PFSK-1 (cell line): ENCODE results near the gene COQ8B.

ENCODE experiments used
- FOXP2 ChIP-seq: optimal IDR thresholded peaks from 2 replicates; pipeline ENCODE3; 2011; ENCODE audit warnings: borderline replicate concordance, control low read depth, inconsistent platforms; ENCODE audit not compliant: insufficient read depth; ENCODE audit errors: extremely low read length, extremely low read depth
- POLR2AphosphoS5 ChIP-seq: IDR thresholded peaks from 2 replicates; pipeline ENCODE4 v1.6.1; 2012; ENCODE audit warnings: low read depth, mild to moderate bottlenecking, control low read depth, low read length, moderate library complexity
- SIN3A ChIP-seq: IDR thresholded peaks from 2 replicates; pipeline ENCODE4 v1.6.1; 2012; ENCODE audit warnings: mild to moderate bottlenecking, low read length, moderate library complexity, borderline replicate concordance; ENCODE audit not compliant: insufficient read depth
- TAF1 ChIP-seq: IDR thresholded peaks from 2 replicates; pipeline ENCODE4 v1.6.1; 2012; ENCODE audit warnings: low read length, control low read depth, borderline replicate concordance; ENCODE audit not compliant: insufficient read depth
- TF ChIP-seq, protein P1 (sequence below), 2 experiments: IDR thresholded peaks; 2 replicates each; pipeline versions ENCODE4 v1.6.1 to v1.8.0; 2011 to 2012; ENCODE audit warnings: low read depth in 2 of 2, low read length in 2 of 2, control low read depth in 1 of 2, inconsistent platforms in 1 of 2, mild to moderate bottlenecking in 1 of 2, moderate library complexity in 1 of 2; ENCODE audit not compliant: insufficient read depth in 1 of 2

COQ8B gene

DNA sequence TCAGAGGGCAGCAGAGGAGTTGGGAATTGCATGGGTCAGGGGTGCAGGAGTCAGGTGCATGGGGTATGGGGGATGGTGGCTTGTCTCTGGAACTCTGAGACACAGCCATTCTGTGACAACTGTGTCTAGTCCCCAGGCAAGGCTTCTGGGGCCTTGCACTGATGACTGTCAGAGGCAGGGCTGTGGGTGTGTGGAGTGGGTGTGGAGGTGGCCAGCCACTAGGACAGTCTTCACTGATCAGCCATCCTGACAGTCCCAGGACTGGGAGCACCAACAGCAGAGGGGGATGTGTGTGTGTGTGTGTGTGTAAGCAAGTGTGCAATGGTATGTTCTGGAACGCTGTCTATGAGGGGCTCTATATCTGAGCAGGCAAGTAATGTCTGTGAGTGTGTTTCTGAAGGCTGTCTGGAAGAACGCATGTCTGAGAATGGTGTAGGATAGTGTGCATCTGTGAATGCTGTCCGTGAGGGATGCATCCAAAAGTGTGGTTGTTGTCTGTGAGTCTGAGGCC, 31.6 kb downstream of the COQ8B start:
- TF ChIP-seq FOXP2 (no peak), SIN3A (no peak), POLR2AphosphoS5 (no peak), TAF1 (no peak)
- TF ChIP-seq, protein P1, sequence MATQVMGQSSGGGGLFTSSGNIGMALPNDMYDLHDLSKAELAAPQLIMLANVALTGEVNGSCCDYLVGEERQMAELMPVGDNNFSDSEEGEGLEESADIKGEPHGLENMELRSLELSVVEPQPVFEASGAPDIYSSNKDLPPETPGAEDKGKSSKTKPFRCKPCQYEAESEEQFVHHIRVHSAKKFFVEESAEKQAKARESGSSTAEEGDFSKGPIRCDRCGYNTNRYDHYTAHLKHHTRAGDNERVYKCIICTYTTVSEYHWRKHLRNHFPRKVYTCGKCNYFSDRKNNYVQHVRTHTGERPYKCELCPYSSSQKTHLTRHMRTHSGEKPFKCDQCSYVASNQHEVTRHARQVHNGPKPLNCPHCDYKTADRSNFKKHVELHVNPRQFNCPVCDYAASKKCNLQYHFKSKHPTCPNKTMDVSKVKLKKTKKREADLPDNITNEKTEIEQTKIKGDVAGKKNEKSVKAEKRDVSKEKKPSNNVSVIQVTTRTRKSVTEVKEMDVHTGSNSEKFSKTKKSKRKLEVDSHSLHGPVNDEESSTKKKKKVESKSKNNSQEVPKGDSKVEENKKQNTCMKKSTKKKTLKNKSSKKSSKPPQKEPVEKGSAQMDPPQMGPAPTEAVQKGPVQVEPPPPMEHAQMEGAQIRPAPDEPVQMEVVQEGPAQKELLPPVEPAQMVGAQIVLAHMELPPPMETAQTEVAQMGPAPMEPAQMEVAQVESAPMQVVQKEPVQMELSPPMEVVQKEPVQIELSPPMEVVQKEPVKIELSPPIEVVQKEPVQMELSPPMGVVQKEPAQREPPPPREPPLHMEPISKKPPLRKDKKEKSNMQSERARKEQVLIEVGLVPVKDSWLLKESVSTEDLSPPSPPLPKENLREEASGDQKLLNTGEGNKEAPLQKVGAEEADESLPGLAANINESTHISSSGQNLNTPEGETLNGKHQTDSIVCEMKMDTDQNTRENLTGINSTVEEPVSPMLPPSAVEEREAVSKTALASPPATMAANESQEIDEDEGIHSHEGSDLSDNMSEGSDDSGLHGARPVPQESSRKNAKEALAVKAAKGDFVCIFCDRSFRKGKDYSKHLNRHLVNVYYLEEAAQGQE (IDR thresholded peaks at IDR 0.05; ENCODE audit: insufficient read depth in 1 of 2, low read depth in 2 of 2, low read length in 2 of 2) = no peak

DNA sequence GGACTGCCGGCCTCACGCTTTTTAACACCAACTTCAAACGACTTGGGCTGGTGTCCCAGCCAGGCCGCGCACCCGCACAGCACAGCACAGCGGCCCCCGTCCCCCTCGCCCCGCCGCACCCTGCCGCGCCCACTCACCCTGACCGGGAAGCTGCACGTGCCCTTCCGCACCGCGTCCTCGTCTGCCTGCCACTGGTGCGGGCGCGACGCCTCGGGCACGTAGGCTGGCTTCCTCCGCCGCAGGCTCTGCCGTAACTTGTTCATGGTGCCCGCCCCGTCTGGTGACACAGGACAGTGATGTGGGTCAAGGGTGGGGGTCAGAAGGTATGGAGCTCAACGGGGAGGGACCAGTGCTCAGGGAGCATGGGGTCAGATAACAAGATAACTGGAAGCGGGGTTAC, 32.4 kb downstream of the COQ8B start:
- no peak for TF ChIP-seq FOXP2
- no peak for TF ChIP-seq SIN3A
- TF ChIP-seq POLR2AphosphoS5 = no peak
- TF ChIP-seq TAF1 = no peak
- TF ChIP-seq, protein P1 (IDR thresholded peaks at IDR 0.05; ENCODE audit: insufficient read depth in 1 of 2, low read depth in 2 of 2, low read length in 2 of 2) = no peak

GRCh38 chr19:40683437-40683836, 33.2 kb downstream of the COQ8B start:
- TF ChIP-seq FOXP2 (no peak), SIN3A (no peak), TAF1 (no peak), POLR2AphosphoS5 (no peak)
- TF ChIP-seq, protein P1 (IDR thresholded peaks at IDR 0.05; ENCODE audit: insufficient read depth in 1 of 2, low read depth in 2 of 2, low read length in 2 of 2) = no peak

DNA sequence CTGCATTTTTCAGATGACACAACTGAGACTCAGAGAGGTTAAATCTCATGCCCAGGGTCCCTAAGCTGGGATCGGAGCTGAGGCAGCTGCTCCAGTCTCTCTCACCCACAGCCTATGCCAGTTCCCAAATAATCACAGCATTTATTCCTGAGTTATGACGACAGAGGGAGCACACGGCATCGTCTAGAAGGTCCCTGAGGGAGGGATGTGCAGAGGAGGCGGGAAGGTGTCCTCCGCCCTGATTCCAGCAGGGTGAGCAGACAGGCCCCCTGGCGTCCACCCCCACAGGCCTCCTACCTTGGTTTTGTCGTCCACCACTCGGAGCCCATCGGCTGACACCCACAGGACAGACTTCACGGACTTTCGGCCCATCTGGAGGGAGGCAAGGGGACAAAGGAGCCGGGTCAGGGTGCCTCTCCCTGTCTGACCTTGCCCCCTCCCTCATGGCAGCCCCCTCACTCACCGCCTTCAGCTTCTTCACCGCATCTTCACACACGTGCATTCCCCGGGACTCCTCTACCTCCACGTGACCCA, 34.2 kb downstream of the COQ8B start:
- TF ChIP-seq, protein P1 (IDR thresholded peaks at IDR 0.05; ENCODE audit: insufficient read depth in 1 of 2, low read depth in 2 of 2, low read length in 2 of 2) = no peak
- TF ChIP-seq FOXP2 (no peak), TAF1 (no peak), SIN3A (no peak), POLR2AphosphoS5 (no peak)

DNA sequence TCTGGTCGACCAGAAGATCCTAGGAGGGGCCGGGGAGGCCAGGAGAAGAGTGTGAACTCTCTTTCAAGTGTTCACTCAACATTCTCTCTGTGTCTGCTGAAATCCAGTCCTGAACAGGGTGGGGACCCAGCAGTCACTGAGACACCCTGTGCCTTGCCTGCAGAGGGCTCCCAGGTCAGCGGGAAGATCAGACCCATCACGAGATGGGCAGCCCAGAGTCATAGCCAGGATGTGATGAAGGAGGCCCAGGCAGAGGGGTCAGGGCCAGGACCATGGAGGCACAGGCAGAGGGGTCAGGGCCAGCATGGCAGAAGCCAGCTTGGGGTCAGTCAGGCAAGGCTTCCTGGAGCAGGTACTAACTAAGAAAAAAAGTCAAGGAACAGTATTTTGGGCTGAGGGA, 35.6 kb downstream of the COQ8B start:
- TF ChIP-seq SIN3A (no peak), FOXP2 (no peak), TAF1 (no peak), POLR2AphosphoS5 (no peak)
- TF ChIP-seq, protein P1 (IDR thresholded peaks at IDR 0.05; ENCODE audit: insufficient read depth in 1 of 2, low read depth in 2 of 2, low read length in 2 of 2) = no peak
